CD1c-positive myeloid dendritic cell (primary cell): ENCODE data around the gene SUN3.
"Not testable (repeated sequence)": the region's sequence is repeated elsewhere in the genome, so short reads cannot be mapped to it uniquely, and the experiment has no call there.

Experiments used
- DNase-seq: peaks from one replicate; pipeline ENCODE4 v3.0.0-alpha.2; 2016; ENCODE audit errors: extremely low spot score

The SUN3 gene

GRCh38 chr7:47945261-47946015, 83.5 kb downstream of the SUN3 start:
- DNase-seq = peak; percentile 83

DNA sequence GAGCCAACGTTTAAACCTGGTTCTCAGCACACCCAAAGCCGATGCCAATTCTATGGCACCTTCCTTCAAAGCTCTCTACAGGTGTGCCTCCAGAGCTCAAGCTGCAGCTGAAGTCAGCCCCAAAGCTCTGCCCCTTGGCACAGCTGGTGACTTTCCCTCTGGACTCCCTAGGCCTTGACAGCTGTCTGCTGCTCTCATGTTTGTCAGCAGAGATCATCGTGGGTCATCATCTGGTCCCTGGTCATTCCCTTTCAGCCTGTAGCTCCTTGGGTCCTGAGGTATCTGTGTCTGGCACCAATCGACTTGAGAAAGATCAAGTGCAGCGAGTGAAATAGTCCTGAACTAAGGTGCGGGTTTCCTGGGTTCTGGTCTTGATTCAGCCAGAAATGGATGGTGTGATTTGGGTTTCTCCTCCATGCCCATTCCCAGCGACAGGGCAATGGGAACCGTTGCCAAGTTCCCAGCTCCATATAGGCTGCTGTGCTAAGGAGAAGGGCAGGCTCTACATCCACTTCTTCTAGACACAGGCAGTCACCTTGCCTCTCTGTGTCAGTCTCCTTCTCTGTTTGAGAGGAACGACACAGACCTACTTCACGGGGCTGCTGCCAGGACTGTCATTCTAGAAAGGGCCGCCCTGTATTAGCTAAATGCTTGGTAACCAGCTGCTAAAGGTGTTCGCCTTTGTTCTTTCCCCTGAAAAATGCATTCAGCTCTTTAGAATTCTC, 84.2 kb downstream of the SUN3 start:
- no peak for DNase-seq

DNA sequence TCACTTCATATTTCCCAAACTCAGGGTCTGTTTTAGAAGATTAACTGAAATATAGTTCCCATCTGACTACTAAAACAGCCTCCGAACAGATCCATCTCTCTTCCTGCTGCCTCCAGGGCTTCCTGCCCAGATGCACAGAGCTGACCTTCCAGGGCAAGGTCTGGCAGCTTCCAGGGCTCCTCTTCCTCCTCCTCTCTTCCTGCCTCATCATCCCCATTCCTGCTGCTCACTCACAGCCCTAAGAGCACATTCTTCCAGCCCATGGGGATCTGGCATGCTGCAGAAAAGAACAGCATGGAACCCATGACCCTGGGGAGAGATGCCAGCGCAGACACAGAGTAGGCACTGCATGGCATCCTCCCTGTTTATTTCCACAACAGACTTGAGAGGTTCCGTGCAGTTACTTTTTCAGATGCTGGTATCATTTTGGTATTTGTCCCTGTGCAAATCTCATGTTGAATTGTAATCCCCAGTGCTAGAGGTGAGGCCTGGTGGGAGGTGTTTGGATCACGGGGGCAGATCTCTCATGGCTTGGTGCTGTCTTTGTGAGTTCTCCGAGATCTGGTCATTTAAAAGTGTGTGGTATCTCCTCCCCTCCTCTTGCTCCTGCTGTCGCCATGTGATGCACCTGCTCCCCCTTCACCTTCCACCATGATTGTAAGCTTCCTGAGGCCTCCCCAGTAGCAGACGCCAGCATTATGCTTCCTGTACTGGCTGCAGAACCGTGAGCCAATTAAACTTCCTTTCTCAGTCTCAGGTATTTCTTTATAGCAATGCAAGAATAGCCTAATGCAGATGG, 85.0 kb downstream of the SUN3 start:
- DNase-seq = no peak

GRCh38 chr7:47942651-47943050, 86.3 kb downstream of the SUN3 start:
- not testable (repeated sequence) for DNase-seq

GRCh38 chr7:47942132-47942531, 86.8 kb downstream of the SUN3 start:
- peak; percentile 58 for DNase-seq

DNA sequence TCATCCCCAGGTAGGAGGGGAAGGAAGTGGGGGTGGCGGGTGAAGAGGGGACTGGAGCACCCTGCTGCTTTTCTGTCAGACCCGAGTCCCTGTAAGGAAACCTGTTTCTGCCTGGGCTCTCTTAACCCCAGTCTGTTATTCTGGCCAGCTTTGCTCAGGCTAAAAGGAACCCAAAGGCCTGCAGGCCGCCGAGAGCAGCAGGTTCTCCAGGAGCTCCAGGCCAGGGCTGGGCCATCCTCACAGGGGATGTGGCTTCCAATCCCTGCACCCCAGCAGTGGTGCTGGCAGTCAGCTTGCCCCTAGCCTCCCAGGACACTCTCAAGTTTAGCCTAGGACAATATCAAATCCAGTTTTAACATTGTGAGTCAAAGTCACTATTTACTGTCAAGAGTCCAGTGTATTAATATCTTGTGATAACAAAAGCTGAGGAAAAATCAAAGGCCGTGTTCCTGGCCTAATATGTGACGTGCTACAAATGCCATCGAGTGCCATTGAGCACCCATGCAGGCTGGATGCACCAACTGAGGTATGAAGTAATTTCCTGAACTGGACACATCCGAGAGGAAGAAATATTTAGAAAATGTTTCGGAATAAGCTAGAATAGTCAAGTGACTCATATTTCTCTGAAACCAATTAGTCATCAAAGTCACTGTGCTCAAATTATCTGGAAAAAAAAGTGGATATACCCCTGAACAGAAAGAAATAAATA, 87.6 kb downstream of the SUN3 start:
- peak; percentile 94 for DNase-seq

- DNase-seq = no peak
Measured at GRCh38 chr7:47940088-47941013, 88.6 kb downstream of the SUN3 start.

GRCh38 chr7:47939425-47940036, 89.4 kb downstream of the SUN3 start:
- no peak for DNase-seq

- DNase-seq = no peak
Measured at GRCh38 chr7:47938574-47939165, 90.2 kb downstream of the SUN3 start.

DNA sequence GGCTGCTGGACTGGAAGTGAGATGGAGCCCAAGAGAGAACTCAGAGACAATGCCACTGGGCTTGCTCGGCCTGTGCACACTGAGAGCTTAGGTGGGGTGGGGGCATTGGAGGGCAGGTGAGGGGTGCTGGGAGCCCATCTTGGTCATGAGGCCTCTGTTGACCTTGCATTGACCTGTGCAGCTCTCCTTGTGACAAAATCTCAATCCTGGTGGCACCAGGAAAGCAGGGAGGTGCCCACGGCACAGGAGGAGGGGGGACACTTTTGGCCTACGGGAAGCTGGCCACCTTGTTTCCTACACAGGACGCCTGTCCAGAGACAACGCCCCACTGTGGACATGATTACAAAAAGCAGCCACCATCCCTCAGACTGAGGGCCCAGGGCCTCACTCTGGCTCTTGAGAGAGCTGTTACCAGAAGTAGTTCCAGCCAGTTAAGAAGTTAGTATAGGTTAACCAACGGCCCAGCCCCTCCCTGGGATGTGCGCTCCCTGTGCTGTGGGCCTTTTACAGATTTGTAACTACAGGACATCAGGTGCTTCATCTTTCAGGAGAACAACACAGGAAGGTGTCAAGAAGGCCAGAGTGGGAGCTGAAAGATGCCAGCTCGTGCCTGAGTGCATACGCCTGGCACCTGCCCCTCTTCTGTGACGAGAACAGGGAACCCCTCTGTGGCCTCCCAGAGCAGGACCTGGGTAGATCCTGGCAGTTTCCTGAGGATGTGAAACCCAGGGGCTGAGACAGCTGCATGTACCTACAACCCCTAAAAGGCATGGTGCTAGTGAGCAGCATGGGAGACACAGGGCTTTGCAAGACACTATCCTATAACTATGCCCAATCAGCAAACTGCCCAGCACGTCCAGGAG, 91.0 kb downstream of the SUN3 start:
- DNase-seq = peak; percentile 57
